K562 (cell line): ENCODE measurements around the gene ARHGEF10L. TPM values are rescaled to one million over a fixed set of nuclear protein-coding genes. Genes with fewer than 3 reads are reported as not detected.

Experiments
- ATAC-seq: fragments of 200-7000 bp; cut with Tn5 transposase; 3 replicates; pipeline ENCODE4 v1.9.1; 2020; ENCODE audit warnings: moderate library complexity
- BruUV-seq: library from RNA; stranded (reverse); fragments of 400-500 nt; replicated peaks from 2 replicates; lab custom pipeline; 2021; lab: Mats Ljungman, UMichigan
- CTCF ChIA-PET: fragments of 300-600 bp; formaldehyde crosslinking; extraction: SDS; loops from one replicate; lab custom pipeline; 2021; ENCODE audit warnings: low intra/inter-chr PET ratio; lab: Yijun Ruan, JAX
- POLR2A ChIA-PET: fragments of 300-600, 350-650 bp; sonication (Branson Sonifier 250); formaldehyde crosslinking; extraction: SDS; loops from one replicate; lab custom pipeline; 2021; ENCODE audit warnings: antibody characterized with exemption, inconsistent platforms; lab: Yijun Ruan, JAX
- DNase-seq, 4 experiments: peaks; one replicate each; pipeline versions ENCODE4 v3.0.0 to v3.0.0-alpha.2; 2011 to 2018; ENCODE audit warnings: low spot score in 3 of 4, mixed read lengths in 3 of 4; ENCODE audit errors: extremely low read depth in 1 of 4
- FAIRE-seq: peaks from 2 replicates; lab custom pipeline; 2011; peaks lifted over from hg19 to GRCh38; lab: Jason Lieb, UNC
- H2AFZ ChIP-seq: 2 replicates; pipeline ENCODE4 v1.6.0; 2011; ENCODE audit warnings: low read depth, low read length, control low read depth, inconsistent platforms
- H3K27ac ChIP-seq: fragments of 200-600 bp; 3 replicates; pipeline ENCODE4 v1.8.0; 2011; ENCODE audit warnings: low read depth, mild to moderate bottlenecking, control low read depth, inconsistent platforms, low read length, moderate library complexity, mixed read lengths; ENCODE audit errors: extremely low read depth
- H3K27me3 ChIP-seq, 2 experiments: fragments of 300-600 bp in 1 of 2; 2 replicates in 1 of 2; 3 replicates in 1 of 2; pipeline versions ENCODE4 v1.6.0 to v1.8.0; 2011; ENCODE audit warnings: inconsistent platforms in 2 of 2, low read length in 2 of 2, mild to moderate bottlenecking in 1 of 2, mixed read lengths in 1 of 2, moderate library complexity in 1 of 2; ENCODE audit not compliant: control insufficient read depth in 2 of 2, insufficient read depth in 2 of 2
- H3K36me3 ChIP-seq: fragments of 300-600 bp; 3 replicates; pipeline ENCODE4 v1.8.0; 2011; ENCODE audit warnings: mild to moderate bottlenecking, low read length, inconsistent platforms; ENCODE audit not compliant: control insufficient read depth, insufficient read depth
- H3K4me1 ChIP-seq, 2 experiments: fragments of 200-600 bp in 1 of 2; replicated peaks in 1 of 2; 2 replicates in 1 of 2; 3 replicates in 1 of 2; pipeline versions ENCODE4 v1.5.1 to v1.8.0; 2011; ENCODE audit warnings: inconsistent platforms in 2 of 2, low read length in 2 of 2, mild to moderate bottlenecking in 1 of 2, mixed read lengths in 1 of 2, moderate library complexity in 1 of 2; ENCODE audit not compliant: control insufficient read depth in 2 of 2, insufficient read depth in 2 of 2
- H3K4me2 ChIP-seq: 2 replicates; pipeline ENCODE4 v1.6.1; 2011; ENCODE audit warnings: low read length, control low read depth, inconsistent platforms, mixed read lengths; ENCODE audit not compliant: insufficient read depth
- H3K4me3 ChIP-seq: fragments of 200-600 bp; sonication (generic), shearing (Covaris generic); 2 replicates; pipeline ENCODE4 v1.5.1; 2016; ENCODE audit warnings: control low read depth, inconsistent platforms
- H3K79me2 ChIP-seq: fragments of 200-600 bp; 3 replicates; pipeline ENCODE4 v1.8.0; 2011; ENCODE audit warnings: low read length, inconsistent platforms; ENCODE audit not compliant: control insufficient read depth, insufficient read depth
- H3K9ac ChIP-seq, 2 experiments: 2 replicates each; pipeline versions ENCODE4 v1.6.0 to v1.6.1; 2011; ENCODE audit warnings: low read depth in 2 of 2, low read length in 2 of 2, control low read depth in 1 of 2, inconsistent platforms in 1 of 2, mild to moderate bottlenecking in 1 of 2, mixed read lengths in 1 of 2; ENCODE audit not compliant: insufficient read depth in 1 of 2
- H3K9me1 ChIP-seq: one replicate; pipeline ENCODE4 v1.6.0; 2011; ENCODE audit warnings: inconsistent platforms, mild to moderate bottlenecking, low read length, moderate library complexity; ENCODE audit not compliant: control insufficient read depth, insufficient read depth
- H3K9me3 ChIP-seq: replicated peaks from 2 replicates; pipeline ENCODE4 v1.5.1; 2011; ENCODE audit warnings: low read depth, low read length, inconsistent platforms; ENCODE audit not compliant: control insufficient read depth, insufficient read depth
- H4K20me1 ChIP-seq: replicated peaks from 2 replicates; pipeline ENCODE4 v1.6.1; 2011; ENCODE audit warnings: low read length, inconsistent platforms, mixed read lengths; ENCODE audit not compliant: control insufficient read depth, insufficient read depth
- BRF1 ChIP-seq: IDR thresholded peaks from 3 replicates; pipeline ENCODE4 v1.6.1; 2011; ENCODE audit warnings: borderline replicate concordance, mild to moderate bottlenecking; ENCODE audit not compliant: insufficient read length; ENCODE audit errors: extremely low read depth
- DMBX1 ChIP-seq: fragments of 250-450 bp; sonication (Bioruptor Pico); IDR thresholded peaks from 2 replicates; pipeline ENCODE4 v1.8.0; 2022; ENCODE audit warnings: inconsistent platforms, mild to moderate bottlenecking, moderate library complexity, borderline replicate concordance
- NCOA2 ChIP-seq, 2 experiments: fragments of 450-650 bp; IDR thresholded peaks; 2 replicates each; pipeline ENCODE4 v1.6.1; 2018; ENCODE audit warnings: mild to moderate bottlenecking in 2 of 2, moderate library complexity in 1 of 2; ENCODE audit not compliant: partially characterized antibody in 2 of 2
- NELFE ChIP-seq: IDR thresholded peaks from 2 replicates; pipeline ENCODE4 v1.6.1; 2011; ENCODE audit warnings: mild to moderate bottlenecking; ENCODE audit not compliant: insufficient read depth, insufficient read length
- RBM22 ChIP-seq: fragments of 200-400 bp; formaldehyde crosslinking; IDR thresholded peaks from 2 replicates; pipeline ENCODE4 v1.6.1; 2018; ENCODE audit warnings: low read length, low read depth; ENCODE audit not compliant: poor library complexity, severe bottlenecking
- WHSC1 ChIP-seq: IDR thresholded peaks from one replicate; pipeline ENCODE4 v1.6.1; 2012; ENCODE audit warnings: low read length, control low read depth, inconsistent platforms
- ZBTB7A ChIP-seq: IDR thresholded peaks from 2 replicates; pipeline ENCODE4 v1.6.1; 2011; ENCODE audit warnings: low read depth, mild to moderate bottlenecking, low read length, moderate library complexity, borderline replicate concordance; ENCODE audit not compliant: control insufficient read depth
- ZKSCAN8 ChIP-seq: fragments of 200-800 bp; sonication (Bioruptor generic); IDR thresholded peaks from 2 replicates; pipeline ENCODE4 v1.6.1; 2016; ENCODE audit warnings: missing genetic modification characterization, missing compliant biosample characterization
- ZNF3 ChIP-seq: fragments of 250-450 bp; sonication (Bioruptor Pico); IDR thresholded peaks from 2 replicates; pipeline ENCODE4 v1.5.0; 2021; ENCODE audit warnings: mild to moderate bottlenecking, moderate library complexity
- WGBS: fragments of 100-300 bp; shearing (Covaris generic); methylation state at CpG from one replicate; pipeline ENCODE4 v1.1.6; 2016; ENCODE audit warnings: low coverage, mixed read lengths; ENCODE audit not compliant: insufficient coverage; ENCODE audit errors: missing lambda C conversion rate; 5-methylcytosine and 5-hydroxymethylcytosine counted together
- in situ Hi-C: fragments of 300-500 bp; cut with MboI; formaldehyde crosslinking; loops from 4 replicates; pipeline ENCODE4 v1.15.0; 2018; ENCODE audit warnings: inconsistent platforms, mixed read lengths
- intact Hi-C: fragments of 100-400 bp; cut with micrococcal nuclease; formaldehyde crosslinking; loops from 2 replicates; pipeline ENCODE4 v1.14.2; 2022
- polyA plus RNA-seq, 8 experiments: library from polyadenylated mRNA; depleted of rRNA in 4 of 8; stranded (reverse) in 5 of 8; unstranded in 3 of 8; fragments of >200 nt; fragmentation: Nextera tagmentation in 2 of 8; fragmentation: Illumina TruSeq in 1 of 8; extraction: Ambion mirVana in 2 of 8; extraction: Trizol in 1 of 8; gene quantifications; 2 replicates each; pipeline versions ENCODE4 v1.2.1 to v1.2.3, GENCODE V29; 2011 to 2014; ENCODE audit warnings: inconsistent platforms in 1 of 8, missing spikeins in 1 of 8
- total RNA-seq, 7 experiments: library from RNA; depleted of rRNA in 6 of 7; stranded (reverse); fragments of >200 nt in 6 of 7; fragmentation: Illumina TruSeq in 2 of 7; extraction: Trizol in 2 of 7; gene quantifications; 2 replicates each; pipeline versions ENCODE4 v1.2.1 to v1.2.3, GENCODE V29; 2011 to 2021; ENCODE audit warnings: low replicate concordance in 1 of 7
- TF ChIP-seq, protein P1 (sequence below), 2 experiments: fragments of 450-650 bp; IDR thresholded peaks; 2 replicates each; pipeline ENCODE4 v1.6.1; 2018; ENCODE audit warnings: mild to moderate bottlenecking in 2 of 2, low read depth in 1 of 2; ENCODE audit not compliant: partially characterized antibody in 2 of 2
- TF ChIP-seq, protein P2 (sequence below): fragments of 250-450 bp; sonication (Bioruptor Pico); IDR thresholded peaks from 2 replicates; pipeline ENCODE4 v1.8.0; 2022; ENCODE audit warnings: inconsistent platforms
- TF ChIP-seq, protein P3 (sequence below): fragments of 250-450 bp; sonication (Bioruptor Pico); IDR thresholded peaks from 2 replicates; pipeline ENCODE4 v1.8.0; 2021; ENCODE audit warnings: borderline replicate concordance, mild to moderate bottlenecking, moderate library complexity; ENCODE audit not compliant: poor library complexity, severe bottlenecking
- TF ChIP-seq, protein P4 (sequence below), 2 experiments: fragments of 250-450 bp in 1 of 2; fragments of 450-650 bp in 1 of 2; sonication (Bioruptor Pico) in 1 of 2; IDR thresholded peaks; 2 replicates each; pipeline versions ENCODE4 v1.6.1 to v1.8.0; 2016 to 2021; ENCODE audit warnings: mild to moderate bottlenecking in 2 of 2, moderate library complexity in 2 of 2, missing compliant biosample characterization in 1 of 2, missing genetic modification characterization in 1 of 2

The ARHGEF10L gene
- total and polyA plus RNA-seq, 9 of the 15 experiments (the other 6 are each of a cell fraction or from before 2014, with no cell fraction given), result 0.09 to 0.13 TPM; not detected in 7

DNA sequence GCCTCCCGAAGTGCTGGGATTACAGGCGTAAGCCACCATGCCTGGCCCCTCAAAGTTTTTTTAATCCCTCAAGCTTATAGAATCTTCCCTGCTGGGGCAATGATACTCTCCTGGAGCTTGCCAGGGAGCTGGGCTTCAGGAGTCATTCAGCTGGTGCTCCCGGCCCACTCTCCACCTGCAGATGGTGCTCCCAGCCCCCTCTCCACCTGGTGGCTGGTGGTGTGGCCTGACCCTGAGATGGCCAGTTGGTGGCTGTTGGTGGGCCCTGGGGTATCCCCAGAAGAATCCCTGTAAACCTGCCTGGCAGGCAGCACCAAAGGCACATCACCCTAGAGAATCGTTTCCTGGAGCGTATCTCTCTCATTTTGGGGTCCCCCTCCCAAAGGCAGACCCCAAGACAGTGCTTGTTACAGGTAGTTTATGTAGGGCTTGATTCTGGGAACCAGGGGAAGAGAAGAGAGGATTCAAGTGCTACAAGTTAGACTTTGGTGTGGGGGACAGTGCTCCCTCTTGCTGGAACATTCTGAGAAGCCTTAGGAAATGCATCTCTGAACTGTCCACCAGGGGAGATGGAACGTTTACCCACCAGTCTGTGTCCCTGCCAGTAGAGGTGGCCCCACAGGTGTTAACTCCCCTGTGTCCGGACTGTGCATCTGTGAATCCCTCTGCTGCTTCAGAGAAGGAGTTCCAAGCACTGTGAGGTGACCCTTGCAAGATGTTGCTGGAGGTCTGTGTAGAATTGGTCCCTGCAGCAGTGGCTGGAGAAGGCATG, 186.5 kb downstream of the ARHGEF10L start:
- Histone ChIP-seq H3K27ac (no peak overlapping the region), H3K9me3 (no peaks in the 10 kb centered on the region), H3K4me2 (no peak overlapping the region), H3K4me1 (no peaks in the 10 kb centered on the region), H3K9ac (no peak overlapping the region), H4K20me1 (peaks cover 5% of the 10 kb centered on the region; the same call in 1 of the 2 replicates), H2AFZ (no peak overlapping the region), H3K9me1 (no peaks in the 10 kb centered on the region), H3K27me3 (peaks cover 7 to 15% of the 10 kb centered on the region in 2 experiments; a peak in 3 of 5 replicates), H3K79me2 (no peaks in the 10 kb centered on the region), H3K4me3 (no peak overlapping the region), H3K36me3 (no peaks in the 10 kb centered on the region)
- BruUV-seq, result no TSS peak
- ChIA-PET CTCF (no interaction called here), POLR2A (interaction anchor here (0.6 to 0.9 kb wide), 2 partner anchors 12 to 226 kb away, joined by 3 to 4 read pairs; no protein-coding TSS in a partner anchor)
- DNase-seq (no peak), FAIRE-seq (no peak), ATAC-seq (no peak)
- intact Hi-C loops, result no loop called here
- 0% methylated on average over 7 of the region's 7 CpGs for WGBS
- in situ Hi-C loops, result no loop called here
- TF ChIP-seq ZNF3 (CRISPR knock-in tag) (no peak), ZBTB7A (no peak), WHSC1 (no peak), ZKSCAN8 (CRISPR knock-in tag) (no peak), BRF1 (no peak), NCOA2 (IDR thresholded peaks at IDR 0.05; ENCODE audit: partially characterized antibody in 2 of 2) (no peak), NELFE (no peak), DMBX1 (no peak), RBM22 (no peak)
- TF ChIP-seq, protein P1, sequence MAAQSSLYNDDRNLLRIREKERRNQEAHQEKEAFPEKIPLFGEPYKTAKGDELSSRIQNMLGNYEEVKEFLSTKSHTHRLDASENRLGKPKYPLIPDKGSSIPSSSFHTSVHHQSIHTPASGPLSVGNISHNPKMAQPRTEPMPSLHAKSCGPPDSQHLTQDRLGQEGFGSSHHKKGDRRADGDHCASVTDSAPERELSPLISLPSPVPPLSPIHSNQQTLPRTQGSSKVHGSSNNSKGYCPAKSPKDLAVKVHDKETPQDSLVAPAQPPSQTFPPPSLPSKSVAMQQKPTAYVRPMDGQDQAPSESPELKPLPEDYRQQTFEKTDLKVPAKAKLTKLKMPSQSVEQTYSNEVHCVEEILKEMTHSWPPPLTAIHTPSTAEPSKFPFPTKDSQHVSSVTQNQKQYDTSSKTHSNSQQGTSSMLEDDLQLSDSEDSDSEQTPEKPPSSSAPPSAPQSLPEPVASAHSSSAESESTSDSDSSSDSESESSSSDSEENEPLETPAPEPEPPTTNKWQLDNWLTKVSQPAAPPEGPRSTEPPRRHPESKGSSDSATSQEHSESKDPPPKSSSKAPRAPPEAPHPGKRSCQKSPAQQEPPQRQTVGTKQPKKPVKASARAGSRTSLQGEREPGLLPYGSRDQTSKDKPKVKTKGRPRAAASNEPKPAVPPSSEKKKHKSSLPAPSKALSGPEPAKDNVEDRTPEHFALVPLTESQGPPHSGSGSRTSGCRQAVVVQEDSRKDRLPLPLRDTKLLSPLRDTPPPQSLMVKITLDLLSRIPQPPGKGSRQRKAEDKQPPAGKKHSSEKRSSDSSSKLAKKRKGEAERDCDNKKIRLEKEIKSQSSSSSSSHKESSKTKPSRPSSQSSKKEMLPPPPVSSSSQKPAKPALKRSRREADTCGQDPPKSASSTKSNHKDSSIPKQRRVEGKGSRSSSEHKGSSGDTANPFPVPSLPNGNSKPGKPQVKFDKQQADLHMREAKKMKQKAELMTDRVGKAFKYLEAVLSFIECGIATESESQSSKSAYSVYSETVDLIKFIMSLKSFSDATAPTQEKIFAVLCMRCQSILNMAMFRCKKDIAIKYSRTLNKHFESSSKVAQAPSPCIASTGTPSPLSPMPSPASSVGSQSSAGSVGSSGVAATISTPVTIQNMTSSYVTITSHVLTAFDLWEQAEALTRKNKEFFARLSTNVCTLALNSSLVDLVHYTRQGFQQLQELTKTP (IDR thresholded peaks at IDR 0.05; ENCODE audit: low read depth in 1 of 2, partially characterized antibody in 2 of 2), result no peak
- TF ChIP-seq, protein P2, sequence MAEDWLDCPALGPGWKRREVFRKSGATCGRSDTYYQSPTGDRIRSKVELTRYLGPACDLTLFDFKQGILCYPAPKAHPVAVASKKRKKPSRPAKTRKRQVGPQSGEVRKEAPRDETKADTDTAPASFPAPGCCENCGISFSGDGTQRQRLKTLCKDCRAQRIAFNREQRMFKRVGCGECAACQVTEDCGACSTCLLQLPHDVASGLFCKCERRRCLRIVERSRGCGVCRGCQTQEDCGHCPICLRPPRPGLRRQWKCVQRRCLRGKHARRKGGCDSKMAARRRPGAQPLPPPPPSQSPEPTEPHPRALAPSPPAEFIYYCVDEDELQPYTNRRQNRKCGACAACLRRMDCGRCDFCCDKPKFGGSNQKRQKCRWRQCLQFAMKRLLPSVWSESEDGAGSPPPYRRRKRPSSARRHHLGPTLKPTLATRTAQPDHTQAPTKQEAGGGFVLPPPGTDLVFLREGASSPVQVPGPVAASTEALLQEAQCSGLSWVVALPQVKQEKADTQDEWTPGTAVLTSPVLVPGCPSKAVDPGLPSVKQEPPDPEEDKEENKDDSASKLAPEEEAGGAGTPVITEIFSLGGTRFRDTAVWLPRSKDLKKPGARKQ (CRISPR knock-in tag), result no peak
- TF ChIP-seq, protein P3, sequence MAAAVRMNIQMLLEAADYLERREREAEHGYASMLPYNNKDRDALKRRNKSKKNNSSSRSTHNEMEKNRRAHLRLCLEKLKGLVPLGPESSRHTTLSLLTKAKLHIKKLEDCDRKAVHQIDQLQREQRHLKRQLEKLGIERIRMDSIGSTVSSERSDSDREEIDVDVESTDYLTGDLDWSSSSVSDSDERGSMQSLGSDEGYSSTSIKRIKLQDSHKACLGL (CRISPR knock-in tag), result no peak
- TF ChIP-seq, protein P4, sequence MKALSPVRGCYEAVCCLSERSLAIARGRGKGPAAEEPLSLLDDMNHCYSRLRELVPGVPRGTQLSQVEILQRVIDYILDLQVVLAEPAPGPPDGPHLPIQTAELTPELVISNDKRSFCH (CRISPR knock-in tag; IDR thresholded peaks at IDR 0.05), result no peak
- TF ChIP-seq, protein P4 (tag; IDR thresholded peaks at IDR 0.05), result no peak
